ENCODE data around the gene HSP90AB1.

The HSP90AB1 gene

DNA sequence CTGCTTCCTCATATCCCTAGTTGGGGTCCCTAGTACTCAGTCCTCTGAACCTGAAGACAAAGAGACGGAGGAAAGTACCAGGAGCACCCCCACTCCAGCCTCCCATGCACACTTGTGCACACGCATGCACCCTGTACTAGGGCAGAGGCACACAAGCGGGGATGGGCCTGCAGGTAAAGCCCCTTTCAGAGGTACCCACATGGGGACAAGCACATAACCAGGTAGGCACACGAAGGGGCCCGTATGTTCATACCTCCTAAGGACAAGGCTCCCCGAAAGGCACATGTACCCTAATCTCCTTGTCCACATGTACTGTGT is 24.5 kb downstream of the HSP90AB1 start:
- peak overlapping the region; percentile 46 for H3K4me3 ChIP-seq (ENCODE audit: low read length)
- H3K27me3 ChIP-seq (ENCODE audit: control insufficient read depth, low read length): peaks cover 56% of the 10 kb centered on the region
- H3K4me2 ChIP-seq (ENCODE audit: low read length): peak overlapping the region; percentile 57
- no peaks in the 10 kb centered on the region for H3K9me2 ChIP-seq (replicated peaks; ENCODE audit: control insufficient read depth, low read length)
- no peaks in the 10 kb centered on the region for H3K9me3 ChIP-seq (ENCODE audit: control insufficient read depth, insufficient read depth, low read length)
- no peaks in the 10 kb centered on the region for H3K79me2 ChIP-seq (ENCODE audit: control insufficient read depth, low read length)
- H3K4me1 ChIP-seq (ENCODE audit: control insufficient read depth, low read length): peaks cover 29% of the 10 kb centered on the region
- H3K36me3 ChIP-seq (ENCODE audit: control insufficient read depth, low read length): no peaks in the 10 kb centered on the region
- H3K27ac ChIP-seq (ENCODE audit: low read depth, low read length): no peak overlapping the region
- peaks cover 13% of the 10 kb centered on the region for H3F3A ChIP-seq (ENCODE audit: control insufficient read depth, insufficient read depth)
- peak; percentile 73; the same call in 1 of the 2 replicates for TF ChIP-seq EZH2phosphoT487 (IDR thresholded peaks at IDR 0.05; ENCODE audit: borderline replicate concordance, low read length)
- TF ChIP-seq, protein P1, sequence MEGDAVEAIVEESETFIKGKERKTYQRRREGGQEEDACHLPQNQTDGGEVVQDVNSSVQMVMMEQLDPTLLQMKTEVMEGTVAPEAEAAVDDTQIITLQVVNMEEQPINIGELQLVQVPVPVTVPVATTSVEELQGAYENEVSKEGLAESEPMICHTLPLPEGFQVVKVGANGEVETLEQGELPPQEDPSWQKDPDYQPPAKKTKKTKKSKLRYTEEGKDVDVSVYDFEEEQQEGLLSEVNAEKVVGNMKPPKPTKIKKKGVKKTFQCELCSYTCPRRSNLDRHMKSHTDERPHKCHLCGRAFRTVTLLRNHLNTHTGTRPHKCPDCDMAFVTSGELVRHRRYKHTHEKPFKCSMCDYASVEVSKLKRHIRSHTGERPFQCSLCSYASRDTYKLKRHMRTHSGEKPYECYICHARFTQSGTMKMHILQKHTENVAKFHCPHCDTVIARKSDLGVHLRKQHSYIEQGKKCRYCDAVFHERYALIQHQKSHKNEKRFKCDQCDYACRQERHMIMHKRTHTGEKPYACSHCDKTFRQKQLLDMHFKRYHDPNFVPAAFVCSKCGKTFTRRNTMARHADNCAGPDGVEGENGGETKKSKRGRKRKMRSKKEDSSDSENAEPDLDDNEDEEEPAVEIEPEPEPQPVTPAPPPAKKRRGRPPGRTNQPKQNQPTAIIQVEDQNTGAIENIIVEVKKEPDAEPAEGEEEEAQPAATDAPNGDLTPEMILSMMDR (IDR thresholded peaks at IDR 0.05; ENCODE audit: low read depth, low read length, poor library complexity, severe bottlenecking): no peak
- H4K20me1 ChIP-seq (ENCODE audit: control insufficient read depth, insufficient read depth, low read depth, low read length): no peaks in the 10 kb centered on the region

DNA sequence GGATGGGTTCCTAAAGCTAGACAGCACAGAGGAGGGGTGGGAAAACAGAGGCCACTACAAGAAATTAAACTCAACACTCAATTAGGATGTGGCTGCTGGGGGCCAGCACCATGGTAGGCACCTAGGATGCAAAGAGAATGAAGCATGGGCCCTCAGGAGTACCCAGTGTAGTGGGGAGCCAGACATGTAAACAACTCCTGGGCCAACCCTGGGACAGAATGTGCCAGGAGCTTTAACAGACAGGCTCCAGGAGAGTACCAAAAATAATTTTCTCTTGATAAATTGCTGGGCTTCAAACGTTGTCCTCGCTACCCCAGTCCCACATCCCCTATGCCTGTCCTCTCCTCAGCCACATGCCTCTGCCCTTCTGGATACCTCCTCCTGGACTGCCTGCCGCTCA is 25.0 kb downstream of the HSP90AB1 start:
- Histone ChIP-seq H3K4me2 (ENCODE audit: low read length) (no peak overlapping the region), H3F3A (ENCODE audit: control insufficient read depth, insufficient read depth) (peaks cover 10% of the 10 kb centered on the region), H3K36me3 (ENCODE audit: control insufficient read depth, low read length) (no peaks in the 10 kb centered on the region), H3K27me3 (ENCODE audit: control insufficient read depth, low read length) (peaks cover 59% of the 10 kb centered on the region), H4K20me1 (ENCODE audit: control insufficient read depth, insufficient read depth, low read depth, low read length) (no peaks in the 10 kb centered on the region), H3K4me1 (ENCODE audit: control insufficient read depth, low read length) (peaks cover 24% of the 10 kb centered on the region), H3K79me2 (ENCODE audit: control insufficient read depth, low read length) (no peaks in the 10 kb centered on the region), H3K9me2 (replicated peaks; ENCODE audit: control insufficient read depth, low read length) (no peaks in the 10 kb centered on the region), H3K9me3 (ENCODE audit: control insufficient read depth, insufficient read depth, low read length) (no peaks in the 10 kb centered on the region), H3K4me3 (ENCODE audit: low read length) (no peak overlapping the region), H3K27ac (ENCODE audit: low read depth, low read length) (no peak overlapping the region)
- no peak for TF ChIP-seq EZH2phosphoT487 (IDR thresholded peaks at IDR 0.05; ENCODE audit: borderline replicate concordance, low read length)
- TF ChIP-seq, protein P1 (IDR thresholded peaks at IDR 0.05; ENCODE audit: low read depth, low read length, poor library complexity, severe bottlenecking): no peak

DNA sequence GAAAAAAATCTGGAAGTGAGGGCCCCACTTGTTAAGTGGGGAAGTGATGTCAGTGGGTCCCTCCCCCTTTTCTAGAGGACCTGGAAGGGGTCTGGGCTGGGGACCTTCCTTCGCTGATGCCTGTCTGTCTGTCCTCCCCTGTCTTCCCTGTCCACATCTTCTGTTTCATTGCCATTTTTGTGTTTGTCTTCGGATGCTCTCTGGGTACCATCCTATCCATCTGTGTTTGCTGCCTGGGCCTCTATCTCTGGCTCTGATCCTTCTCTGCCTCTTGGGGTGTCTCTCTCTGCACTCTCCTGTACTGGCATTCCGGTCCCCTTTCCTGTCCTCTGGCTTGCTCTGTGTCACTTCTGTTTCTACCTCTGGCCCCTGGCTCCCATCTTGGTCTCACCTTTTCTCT is 25.6 kb downstream of the HSP90AB1 start:
- Histone ChIP-seq H3K36me3 (ENCODE audit: control insufficient read depth, low read length) (no peaks in the 10 kb centered on the region), H3K4me1 (ENCODE audit: control insufficient read depth, low read length) (peaks cover 22% of the 10 kb centered on the region), H3K4me3 (ENCODE audit: low read length) (no peak overlapping the region), H4K20me1 (ENCODE audit: control insufficient read depth, insufficient read depth, low read depth, low read length) (no peaks in the 10 kb centered on the region), H3F3A (ENCODE audit: control insufficient read depth, insufficient read depth) (peaks cover 9% of the 10 kb centered on the region), H3K4me2 (ENCODE audit: low read length) (no peak overlapping the region), H3K27ac (ENCODE audit: low read depth, low read length) (no peak overlapping the region), H3K79me2 (ENCODE audit: control insufficient read depth, low read length) (no peaks in the 10 kb centered on the region), H3K27me3 (ENCODE audit: control insufficient read depth, low read length) (peaks cover 60% of the 10 kb centered on the region), H3K9me2 (replicated peaks; ENCODE audit: control insufficient read depth, low read length) (no peaks in the 10 kb centered on the region), H3K9me3 (ENCODE audit: control insufficient read depth, insufficient read depth, low read length) (no peaks in the 10 kb centered on the region)
- TF ChIP-seq EZH2phosphoT487 (IDR thresholded peaks at IDR 0.05; ENCODE audit: borderline replicate concordance, low read length): no peak
- TF ChIP-seq, protein P1 (IDR thresholded peaks at IDR 0.05; ENCODE audit: low read depth, low read length, poor library complexity, severe bottlenecking): no peak
